ENCODE data around the gene PPP1R10.

DNA sequence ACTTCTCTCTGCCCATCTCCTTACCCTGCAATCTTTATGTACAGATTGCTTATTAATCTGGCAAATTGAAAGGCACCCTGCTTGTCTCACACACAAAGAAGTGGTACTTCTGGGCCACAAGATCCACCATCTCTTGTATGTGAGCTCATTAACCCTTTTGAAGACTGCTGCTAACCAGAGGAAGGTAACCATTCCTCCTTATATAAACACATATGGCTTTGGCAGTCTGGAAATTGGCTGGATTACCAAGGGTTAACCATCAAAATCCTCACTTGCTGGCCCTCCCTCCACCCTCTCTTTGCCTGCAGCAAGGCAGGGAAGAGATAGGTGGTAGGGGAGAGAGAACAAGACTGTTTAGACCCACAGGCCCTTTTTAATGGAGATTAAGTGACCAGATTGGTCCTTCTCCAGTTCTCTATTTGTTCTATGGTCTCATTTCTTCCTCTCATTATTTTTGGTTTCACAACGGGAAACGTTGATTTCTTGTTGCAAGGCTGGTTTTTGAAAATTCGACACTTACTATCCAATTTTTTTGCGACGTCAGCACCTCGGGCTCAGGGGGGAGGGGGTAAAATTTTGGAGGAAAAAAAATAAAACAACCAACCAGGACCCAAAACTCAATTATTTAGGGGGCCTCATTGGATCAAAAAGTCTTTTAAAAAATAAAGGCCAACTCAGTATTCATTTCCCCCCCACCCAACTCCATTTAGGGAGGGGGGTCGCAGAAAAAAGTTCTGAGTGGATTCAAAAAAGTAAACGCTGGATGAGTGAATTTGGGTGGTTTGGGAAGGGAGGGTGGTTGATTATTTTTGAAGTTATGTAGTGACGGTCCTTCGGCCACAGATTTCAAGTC, 859 bp downstream of the PPP1R10 start:
- TF ChIP-seq, protein P1, sequence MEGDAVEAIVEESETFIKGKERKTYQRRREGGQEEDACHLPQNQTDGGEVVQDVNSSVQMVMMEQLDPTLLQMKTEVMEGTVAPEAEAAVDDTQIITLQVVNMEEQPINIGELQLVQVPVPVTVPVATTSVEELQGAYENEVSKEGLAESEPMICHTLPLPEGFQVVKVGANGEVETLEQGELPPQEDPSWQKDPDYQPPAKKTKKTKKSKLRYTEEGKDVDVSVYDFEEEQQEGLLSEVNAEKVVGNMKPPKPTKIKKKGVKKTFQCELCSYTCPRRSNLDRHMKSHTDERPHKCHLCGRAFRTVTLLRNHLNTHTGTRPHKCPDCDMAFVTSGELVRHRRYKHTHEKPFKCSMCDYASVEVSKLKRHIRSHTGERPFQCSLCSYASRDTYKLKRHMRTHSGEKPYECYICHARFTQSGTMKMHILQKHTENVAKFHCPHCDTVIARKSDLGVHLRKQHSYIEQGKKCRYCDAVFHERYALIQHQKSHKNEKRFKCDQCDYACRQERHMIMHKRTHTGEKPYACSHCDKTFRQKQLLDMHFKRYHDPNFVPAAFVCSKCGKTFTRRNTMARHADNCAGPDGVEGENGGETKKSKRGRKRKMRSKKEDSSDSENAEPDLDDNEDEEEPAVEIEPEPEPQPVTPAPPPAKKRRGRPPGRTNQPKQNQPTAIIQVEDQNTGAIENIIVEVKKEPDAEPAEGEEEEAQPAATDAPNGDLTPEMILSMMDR (IDR thresholded peaks at IDR 0.05; ENCODE audit: low read depth, low read length, poor library complexity, severe bottlenecking), result no peak
- no peak for TF ChIP-seq EZH2phosphoT487 (IDR thresholded peaks at IDR 0.05; ENCODE audit: borderline replicate concordance, low read length)

Measured in DOHH2 (cell line).